GM23338 (cell line): ENCODE data around the gene GPC5.

Experiments used
- POLR2AphosphoS5 ChIP-seq: IDR thresholded peaks from 2 replicates; pipeline ENCODE4 v1.6.1; 2016; ENCODE audit warnings: antibody characterized with exemption, low read depth
- TF ChIP-seq, protein P1 (sequence below), 2 experiments: fragments of 200-600 bp in 1 of 2; sonication (generic) in 1 of 2; conservative IDR thresholded peaks; 2 replicates each; pipeline versions ENCODE4 v1.5.1 to v1.6.1; 2016 to 2017; ENCODE audit warnings: antibody characterized with exemption in 2 of 2, low read depth in 2 of 2, mild to moderate bottlenecking in 2 of 2, moderate library complexity in 1 of 2

DNA sequence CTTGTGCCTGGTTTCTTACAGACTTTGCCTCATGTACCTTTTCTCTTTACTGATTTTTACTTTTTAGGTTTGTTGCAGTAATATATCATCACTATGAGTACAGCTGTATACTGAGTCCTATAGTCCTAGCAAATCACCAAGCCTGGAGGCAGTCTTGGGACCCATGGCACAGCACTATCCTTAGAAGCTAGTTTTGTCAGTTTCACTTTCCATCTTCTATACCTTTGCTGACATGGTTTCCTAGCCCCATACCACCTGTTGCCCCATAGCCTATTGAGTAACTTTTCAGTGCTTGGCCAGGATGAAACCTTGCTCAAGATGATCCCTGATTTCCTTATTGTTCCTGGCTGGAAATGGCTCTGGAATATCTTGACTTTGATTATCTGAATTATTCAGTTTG lies 826.4 kb downstream of the GPC5 start:
- no peak for TF ChIP-seq POLR2AphosphoS5
- TF ChIP-seq, protein P1, sequence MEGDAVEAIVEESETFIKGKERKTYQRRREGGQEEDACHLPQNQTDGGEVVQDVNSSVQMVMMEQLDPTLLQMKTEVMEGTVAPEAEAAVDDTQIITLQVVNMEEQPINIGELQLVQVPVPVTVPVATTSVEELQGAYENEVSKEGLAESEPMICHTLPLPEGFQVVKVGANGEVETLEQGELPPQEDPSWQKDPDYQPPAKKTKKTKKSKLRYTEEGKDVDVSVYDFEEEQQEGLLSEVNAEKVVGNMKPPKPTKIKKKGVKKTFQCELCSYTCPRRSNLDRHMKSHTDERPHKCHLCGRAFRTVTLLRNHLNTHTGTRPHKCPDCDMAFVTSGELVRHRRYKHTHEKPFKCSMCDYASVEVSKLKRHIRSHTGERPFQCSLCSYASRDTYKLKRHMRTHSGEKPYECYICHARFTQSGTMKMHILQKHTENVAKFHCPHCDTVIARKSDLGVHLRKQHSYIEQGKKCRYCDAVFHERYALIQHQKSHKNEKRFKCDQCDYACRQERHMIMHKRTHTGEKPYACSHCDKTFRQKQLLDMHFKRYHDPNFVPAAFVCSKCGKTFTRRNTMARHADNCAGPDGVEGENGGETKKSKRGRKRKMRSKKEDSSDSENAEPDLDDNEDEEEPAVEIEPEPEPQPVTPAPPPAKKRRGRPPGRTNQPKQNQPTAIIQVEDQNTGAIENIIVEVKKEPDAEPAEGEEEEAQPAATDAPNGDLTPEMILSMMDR (conservative IDR thresholded peaks at IDR 0.05; ENCODE audit: low read depth in 2 of 2), result no peak
